ENCODE data around the gene ACADSB.
A peak's percentile ranks its signal among the peaks of the same experiment; 100 is the strongest.

Gene ACADSB

GRCh38 chr10:122980209-122981065 lies 28.4 kb upstream of the ACADSB start, which contains the start of gene PSTK:
Gene PSTK, plus strand, starts transcription at chr10:122980401. Its CDS starts 79 bp downstream, at chr10:122980480.
- peak; percentile 96 for TF ChIP-seq CTCF (IDR thresholded peaks at IDR 0.05; ENCODE audit: low read depth, low read length)
- DNase-seq (ENCODE audit: low read depth, low spot score) = peak; percentile 92
- H3K4me3 ChIP-seq (ENCODE audit: low read depth, low read length) = peak within 1 kb of the TSS; percentile 75
- in situ Hi-C loops (cut with HindIII; ENCODE audit: low sequenced_read_pairs) = no loop called here

- in situ Hi-C loops (cut with HindIII; ENCODE audit: low sequenced_read_pairs) = no loop called here
- peak overlapping the region; percentile 75 for H3K4me3 ChIP-seq (ENCODE audit: low read depth, low read length)
- peak; percentile 68 for DNase-seq (ENCODE audit: low read depth, low spot score)
- TF ChIP-seq CTCF (IDR thresholded peaks at IDR 0.05; ENCODE audit: low read depth, low read length) = peak; percentile 54
Observed at GRCh38 chr10:122981066-122981464, 27.7 kb upstream of the ACADSB start.

GRCh38 chr10:122983898-122984297 lies 24.9 kb upstream of the ACADSB start:
- no peak overlapping the region for H3K4me3 ChIP-seq (ENCODE audit: low read depth, low read length)
- no peak for TF ChIP-seq CTCF (IDR thresholded peaks at IDR 0.05; ENCODE audit: low read depth, low read length)
- no peak for DNase-seq (ENCODE audit: low read depth, low spot score)
- in situ Hi-C loops (cut with HindIII; ENCODE audit: low sequenced_read_pairs) = no loop called here

GRCh38 chr10:122984708-122985107 lies 24.1 kb upstream of the ACADSB start:
- in situ Hi-C loops (cut with HindIII; ENCODE audit: low sequenced_read_pairs) = no loop called here
- DNase-seq (ENCODE audit: low read depth, low spot score) = no peak
- no peak for TF ChIP-seq CTCF (IDR thresholded peaks at IDR 0.05; ENCODE audit: low read depth, low read length)
- H3K4me3 ChIP-seq (ENCODE audit: low read depth, low read length) = no peak overlapping the region

GRCh38 chr10:122986335-122986734 lies 22.5 kb upstream of the ACADSB start:
- no peak for TF ChIP-seq CTCF (IDR thresholded peaks at IDR 0.05; ENCODE audit: low read depth, low read length)
- DNase-seq (ENCODE audit: low read depth, low spot score) = no peak
- H3K4me3 ChIP-seq (ENCODE audit: low read depth, low read length) = no peak overlapping the region
- in situ Hi-C loops (cut with HindIII; ENCODE audit: low sequenced_read_pairs) = no loop called here

GRCh38 chr10:122988501-122988900 lies 20.3 kb upstream of the ACADSB start:
- in situ Hi-C loops (cut with HindIII; ENCODE audit: low sequenced_read_pairs) = no loop called here
- TF ChIP-seq CTCF (IDR thresholded peaks at IDR 0.05; ENCODE audit: low read depth, low read length) = no peak
- DNase-seq (ENCODE audit: low read depth, low spot score) = no peak
- no peak overlapping the region for H3K4me3 ChIP-seq (ENCODE audit: low read depth, low read length)

All from astrocyte of the spinal cord (primary cell).